Epithelial cell of esophagus (primary cell): ENCODE measurements around the gene GPATCH3.

ENCODE experiments used
- DNase-seq: peaks from one replicate; pipeline ENCODE4 v3.0.0; 2010; ENCODE audit warnings: low read depth
- H3K4me3 ChIP-seq: 2 replicates; pipeline ENCODE4 v1.5.1; 2011; ENCODE audit warnings: mild to moderate bottlenecking, low read length, control low read depth
- TF ChIP-seq, protein P1 (sequence below): IDR thresholded peaks from 2 replicates; pipeline ENCODE4 v1.5.1; 2011; ENCODE audit warnings: low read depth, mild to moderate bottlenecking, low read length, control low read depth, inconsistent platforms; ENCODE audit not compliant: insufficient read depth; ENCODE audit errors: missing control alignments

GPATCH3 gene

DNA sequence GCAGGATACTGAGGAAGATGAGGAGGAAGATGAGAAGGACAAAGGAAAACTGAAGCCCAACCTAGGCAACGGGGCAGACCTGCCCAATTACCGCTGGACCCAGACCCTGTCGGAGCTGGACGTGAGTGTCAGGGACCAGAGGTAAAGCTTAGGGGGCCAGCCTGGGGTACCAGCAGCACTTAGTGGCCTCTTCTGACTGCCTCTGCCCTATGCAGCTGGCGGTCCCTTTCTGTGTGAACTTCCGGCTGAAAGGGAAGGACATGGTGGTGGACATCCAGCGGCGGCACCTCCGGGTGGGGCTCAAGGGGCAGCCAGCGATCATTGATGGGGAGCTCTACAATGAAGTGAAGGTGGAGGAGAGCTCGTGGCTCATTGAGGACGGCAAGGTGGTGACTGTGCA is 42.4 kb upstream of the GPATCH3 start:
- no peak overlapping the region for H3K4me3 ChIP-seq
- TF ChIP-seq, protein P1, sequence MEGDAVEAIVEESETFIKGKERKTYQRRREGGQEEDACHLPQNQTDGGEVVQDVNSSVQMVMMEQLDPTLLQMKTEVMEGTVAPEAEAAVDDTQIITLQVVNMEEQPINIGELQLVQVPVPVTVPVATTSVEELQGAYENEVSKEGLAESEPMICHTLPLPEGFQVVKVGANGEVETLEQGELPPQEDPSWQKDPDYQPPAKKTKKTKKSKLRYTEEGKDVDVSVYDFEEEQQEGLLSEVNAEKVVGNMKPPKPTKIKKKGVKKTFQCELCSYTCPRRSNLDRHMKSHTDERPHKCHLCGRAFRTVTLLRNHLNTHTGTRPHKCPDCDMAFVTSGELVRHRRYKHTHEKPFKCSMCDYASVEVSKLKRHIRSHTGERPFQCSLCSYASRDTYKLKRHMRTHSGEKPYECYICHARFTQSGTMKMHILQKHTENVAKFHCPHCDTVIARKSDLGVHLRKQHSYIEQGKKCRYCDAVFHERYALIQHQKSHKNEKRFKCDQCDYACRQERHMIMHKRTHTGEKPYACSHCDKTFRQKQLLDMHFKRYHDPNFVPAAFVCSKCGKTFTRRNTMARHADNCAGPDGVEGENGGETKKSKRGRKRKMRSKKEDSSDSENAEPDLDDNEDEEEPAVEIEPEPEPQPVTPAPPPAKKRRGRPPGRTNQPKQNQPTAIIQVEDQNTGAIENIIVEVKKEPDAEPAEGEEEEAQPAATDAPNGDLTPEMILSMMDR: no peak
- no peak for DNase-seq

DNA sequence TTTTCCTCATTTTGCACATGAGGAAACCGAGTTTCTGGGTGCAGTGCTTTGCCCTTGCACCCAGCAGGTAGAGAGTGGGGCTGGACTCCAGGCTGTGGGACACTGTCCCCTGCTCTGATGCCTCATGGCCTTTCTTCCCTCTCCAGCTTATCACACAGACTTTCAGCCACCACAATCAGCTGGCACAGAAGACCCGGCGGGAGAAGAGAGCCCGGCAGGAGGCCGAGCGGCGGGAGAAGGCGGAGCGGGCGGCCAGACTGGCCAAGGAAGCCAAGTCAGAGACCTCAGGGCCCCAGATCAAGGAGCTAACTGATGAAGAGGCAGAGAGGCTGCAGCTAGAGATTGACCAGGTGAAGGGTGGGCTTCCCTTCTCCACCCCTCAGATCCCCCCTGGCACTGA is 41.0 kb upstream of the GPATCH3 start:
- DNase-seq: no peak
- H3K4me3 ChIP-seq: no peak overlapping the region
- TF ChIP-seq, protein P1: no peak

DNA sequence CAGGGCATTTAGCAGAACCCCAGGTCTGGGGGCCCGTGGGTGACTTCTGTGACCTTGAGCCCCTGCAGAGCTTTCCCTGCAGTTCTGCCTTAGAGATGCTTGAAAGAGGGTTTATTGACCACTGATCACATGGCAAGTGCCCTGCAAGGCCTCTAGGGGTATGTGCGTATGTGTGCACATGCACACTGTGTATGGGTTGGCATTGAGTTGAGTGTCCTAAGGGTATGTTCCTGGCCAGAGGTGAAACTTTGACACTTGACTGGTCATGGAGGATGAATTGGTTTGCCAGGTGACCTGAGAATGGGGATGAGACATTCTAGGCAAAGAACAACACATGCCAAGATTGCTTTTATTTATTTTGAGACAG is 38.4 kb upstream of the GPATCH3 start:
- TF ChIP-seq, protein P1: no peak
- H3K4me3 ChIP-seq: no peak overlapping the region
- no peak for DNase-seq

DNA sequence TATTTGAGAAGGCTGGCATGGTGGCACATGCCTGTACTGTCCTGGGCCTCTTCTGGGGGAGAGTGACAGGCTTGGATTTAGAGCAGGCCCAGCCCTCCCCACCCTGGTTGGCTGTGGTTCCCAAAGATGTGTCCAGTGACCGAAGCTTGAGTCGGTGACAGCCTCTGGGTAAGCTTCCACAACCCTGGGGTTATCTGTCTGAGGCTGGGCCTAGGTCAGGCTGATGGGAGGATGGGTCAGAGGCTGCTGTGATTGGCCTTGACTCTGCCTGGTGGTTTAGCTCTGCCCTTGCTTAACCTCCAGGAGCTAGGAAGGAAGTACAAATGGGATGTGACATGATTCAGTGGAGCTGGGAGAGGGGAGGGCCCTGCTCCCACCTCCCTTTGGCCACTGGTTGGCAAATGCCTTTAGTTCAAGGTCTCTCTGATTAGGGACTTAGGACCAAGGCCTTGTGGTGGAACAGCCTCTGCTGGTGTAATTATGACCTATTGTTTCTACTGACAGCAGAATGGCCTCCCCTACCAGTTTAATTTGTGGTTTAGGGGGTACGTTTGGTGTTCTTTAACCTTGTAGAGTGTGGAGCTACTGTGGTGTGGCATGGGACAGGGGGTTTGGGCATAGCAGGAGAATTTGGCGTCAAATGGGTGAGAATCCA is 37.9 kb upstream of the GPATCH3 start:
- no peak overlapping the region for H3K4me3 ChIP-seq
- DNase-seq: no peak
- TF ChIP-seq, protein P1: no peak

DNA sequence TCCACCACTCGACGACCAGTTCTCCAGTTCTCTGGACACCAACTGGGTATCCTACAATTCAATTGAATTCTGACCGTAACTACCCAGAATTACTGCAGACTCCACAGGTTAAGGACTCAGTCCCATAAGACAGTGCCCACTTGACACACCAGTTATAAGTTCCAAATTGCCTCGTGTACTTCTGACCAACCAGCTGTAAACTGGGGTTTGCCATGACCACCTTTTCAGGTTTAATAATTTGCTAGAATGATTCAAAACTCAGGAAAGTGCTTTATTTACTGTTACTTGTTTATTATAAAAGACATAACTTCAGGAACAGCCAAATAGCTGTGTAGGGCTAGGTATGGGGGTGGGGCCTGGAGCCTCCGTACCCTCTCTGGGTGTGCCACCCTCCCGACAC is 36.6 kb upstream of the GPATCH3 start:
- DNase-seq: no peak
- no peak overlapping the region for H3K4me3 ChIP-seq
- TF ChIP-seq, protein P1: no peak

DNA sequence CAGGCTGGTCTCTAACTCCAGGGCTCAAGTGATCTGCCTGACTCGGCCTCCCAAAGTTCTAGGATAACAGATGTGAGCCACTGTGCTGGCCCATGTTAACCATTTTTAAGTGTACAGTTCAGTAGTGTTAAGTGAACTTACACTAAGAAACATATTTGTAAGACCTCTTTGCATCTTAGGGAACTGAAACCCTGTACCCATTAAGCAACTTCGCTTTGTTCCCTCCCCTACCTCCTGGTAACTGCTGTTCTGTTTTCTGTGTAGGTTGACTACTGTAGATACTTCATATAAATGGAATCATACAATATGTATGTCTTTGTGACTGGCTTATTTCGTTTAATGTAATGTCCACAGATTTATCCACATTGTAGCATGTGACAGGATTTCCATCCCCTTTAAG is 32.3 kb upstream of the GPATCH3 start:
- TF ChIP-seq, protein P1: no peak
- no peak for DNase-seq
- no peak overlapping the region for H3K4me3 ChIP-seq

DNA sequence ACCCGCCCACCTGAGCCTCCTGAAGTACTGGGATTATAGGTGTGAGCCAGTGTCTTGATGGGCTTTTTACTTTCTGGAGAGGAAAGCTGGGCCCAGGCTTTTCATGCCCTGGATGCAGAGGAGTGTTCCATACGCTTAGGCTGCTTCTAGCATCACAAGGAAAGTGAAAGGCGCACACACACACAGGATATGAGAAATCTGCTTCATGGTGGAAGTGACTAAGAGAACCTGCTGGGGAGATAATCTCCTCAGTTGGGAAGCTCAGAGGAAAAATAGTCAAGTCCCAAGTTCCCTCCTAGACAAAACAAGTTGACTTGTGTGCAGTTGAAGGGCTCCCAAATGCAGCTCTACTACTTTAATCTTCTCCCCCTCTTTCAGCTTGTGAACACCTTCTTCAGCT is 23.4 kb upstream of the GPATCH3 start:
- DNase-seq: peak; percentile 46
- no peak overlapping the region for H3K4me3 ChIP-seq
- TF ChIP-seq, protein P1: no peak
